Glutamatergic neuron (in vitro differentiated cells): ENCODE data around the gene ASPN. TPM values are rescaled to one million over a fixed set of nuclear protein-coding genes. Genes with fewer than 3 reads are reported as not detected.

Experiments
- DNase-seq: peaks from one replicate; pipeline ENCODE4 v3.0.0; 2022
- H3K27ac Mint-ChIP-seq: one replicate; pipeline ENCODE4 v1.8.0; 2020; ENCODE audit warnings: mild to moderate bottlenecking, mixed read lengths, inconsistent platforms; ENCODE audit not compliant: unreplicated experiment
- H3K27me3 Mint-ChIP-seq: one replicate; pipeline ENCODE4 v1.8.0; 2020; ENCODE audit warnings: mild to moderate bottlenecking, moderate library complexity, mixed read lengths, inconsistent platforms; ENCODE audit not compliant: unreplicated experiment
- H3K36me3 Mint-ChIP-seq: one replicate; pipeline ENCODE4 v1.8.0; 2020; ENCODE audit warnings: mild to moderate bottlenecking, mixed read lengths, inconsistent platforms; ENCODE audit not compliant: unreplicated experiment
- H3K4me1 Mint-ChIP-seq: one replicate; pipeline ENCODE4 v1.8.0; 2020; ENCODE audit warnings: mild to moderate bottlenecking, low read depth, mixed read lengths, inconsistent platforms; ENCODE audit not compliant: unreplicated experiment
- H3K4me3 Mint-ChIP-seq: one replicate; pipeline ENCODE4 v1.8.0; 2020; ENCODE audit warnings: mild to moderate bottlenecking, mixed read lengths, inconsistent platforms; ENCODE audit not compliant: unreplicated experiment
- H3K9me3 Mint-ChIP-seq: one replicate; pipeline ENCODE4 v1.8.0; 2020; ENCODE audit warnings: mild to moderate bottlenecking, moderate library complexity, mixed read lengths, inconsistent platforms; ENCODE audit not compliant: unreplicated experiment
- CTCF ChIP-seq: fragments of 200-600 bp; sonication (generic); IDR thresholded peaks from one replicate; pipeline ENCODE4 v1.5.0; 2021; ENCODE audit not compliant: partially characterized antibody, unreplicated experiment
- total RNA-seq: library from RNA; stranded (reverse); fragmentation: NEBNext Ultra II Directional; extraction: Animal tissue kit (Norgen Biotek cat#: 25700); gene quantifications from one replicate; pipeline ENCODE4 v1.2.1, GENCODE V29; 2021; ENCODE audit not compliant: unreplicated experiment

ASPN gene
- total RNA-seq, 1 donor from 2014 or later = not detected

DNA sequence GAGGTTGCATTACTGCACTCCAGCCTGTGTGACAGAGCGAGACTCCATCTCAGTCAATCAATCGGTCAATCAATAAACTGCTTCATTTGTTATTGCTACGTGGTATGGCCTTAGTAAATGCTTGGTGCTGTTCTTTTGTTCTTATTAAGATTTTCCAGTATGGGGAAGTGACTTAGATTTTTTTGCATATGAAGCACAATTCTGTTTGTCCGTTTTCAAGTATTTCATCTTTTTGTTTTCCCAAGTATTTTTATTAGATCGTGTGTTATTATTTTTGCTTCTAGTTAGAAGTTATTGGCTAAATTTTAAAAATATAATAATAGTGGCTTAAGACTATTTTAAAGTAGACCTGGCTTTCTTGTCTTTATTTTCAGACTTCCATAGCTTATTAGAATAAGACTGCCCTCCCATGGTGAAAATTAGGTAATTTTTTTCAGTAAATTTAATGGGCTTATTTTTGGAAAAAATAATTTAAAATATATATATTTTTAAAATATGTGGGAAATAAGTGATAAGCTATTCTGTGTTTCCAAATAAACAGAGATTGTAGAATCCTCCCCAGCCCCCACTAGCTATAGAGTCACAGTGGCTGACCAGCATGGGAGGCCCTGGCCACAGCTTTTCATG is 43.3 kb downstream of the ASPN start:
- H3K36me3 Mint-ChIP-seq = no peaks in the 10 kb centered on the region
- TF ChIP-seq CTCF = no peak
- no peaks in the 10 kb centered on the region for H3K4me1 Mint-ChIP-seq
- H3K27ac Mint-ChIP-seq = no peak overlapping the region
- no peaks in the 10 kb centered on the region for H3K27me3 Mint-ChIP-seq
- DNase-seq = no peak
- H3K9me3 Mint-ChIP-seq = no peaks in the 10 kb centered on the region
- no peak overlapping the region for H3K4me3 Mint-ChIP-seq

GRCh38 chr9:92435263-92435662 is 47.0 kb downstream of the ASPN start:
- Mint-ChIP-seq H3K27ac (no peak overlapping the region), H3K36me3 (no peaks in the 10 kb centered on the region), H3K9me3 (no peaks in the 10 kb centered on the region), H3K4me1 (peaks cover 2% of the 10 kb centered on the region), H3K27me3 (no peaks in the 10 kb centered on the region), H3K4me3 (no peak overlapping the region)
- TF ChIP-seq CTCF = no peak
- DNase-seq = no peak

DNA sequence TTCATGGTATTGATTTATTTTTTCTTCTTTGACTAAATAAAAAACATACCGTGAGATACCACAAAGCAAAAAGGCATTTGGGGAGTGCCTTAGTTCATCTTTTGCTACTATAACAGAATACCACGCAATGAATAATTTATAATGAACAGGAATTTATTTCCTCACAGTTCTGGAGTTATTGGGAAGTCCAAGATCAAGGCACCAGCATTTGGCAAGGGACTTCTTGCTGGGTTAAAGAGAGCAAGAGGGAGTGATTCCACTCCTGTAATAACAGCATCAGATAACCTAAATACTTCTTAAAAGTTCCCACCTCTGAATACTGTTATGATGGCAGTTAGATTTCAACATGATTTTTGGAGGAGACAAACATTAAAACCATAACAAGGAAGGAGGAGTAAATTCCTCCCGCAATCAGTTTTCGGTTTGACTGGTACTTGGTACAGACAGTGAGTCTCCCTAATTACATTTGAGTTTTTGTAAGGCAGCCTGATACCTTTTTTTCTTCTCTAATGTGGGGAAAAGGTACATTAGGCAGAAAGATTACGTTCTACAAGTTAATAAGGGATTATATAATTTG is 49.2 kb downstream of the ASPN start:
- Mint-ChIP-seq H3K9me3 (no peaks in the 10 kb centered on the region), H3K4me3 (no peak overlapping the region), H3K4me1 (peaks cover 2% of the 10 kb centered on the region), H3K36me3 (no peaks in the 10 kb centered on the region), H3K27me3 (no peaks in the 10 kb centered on the region), H3K27ac (no peak overlapping the region)
- DNase-seq = no peak
- no peak for TF ChIP-seq CTCF

GRCh38 chr9:92432350-92432749 is 50.0 kb downstream of the ASPN start:
- peaks cover 2% of the 10 kb centered on the region for H3K4me1 Mint-ChIP-seq
- peak overlapping the region; percentile 38 for H3K27ac Mint-ChIP-seq
- TF ChIP-seq CTCF = no peak
- H3K27me3 Mint-ChIP-seq = no peaks in the 10 kb centered on the region
- DNase-seq = no peak
- no peak overlapping the region for H3K4me3 Mint-ChIP-seq
- no peaks in the 10 kb centered on the region for H3K9me3 Mint-ChIP-seq
- no peaks in the 10 kb centered on the region for H3K36me3 Mint-ChIP-seq

GRCh38 chr9:92429836-92430235 is 52.5 kb downstream of the ASPN start:
- Mint-ChIP-seq H3K9me3 (no peaks in the 10 kb centered on the region), H3K27me3 (no peaks in the 10 kb centered on the region), H3K36me3 (no peaks in the 10 kb centered on the region), H3K27ac (no peak overlapping the region), H3K4me1 (peaks cover 13% of the 10 kb centered on the region), H3K4me3 (no peak overlapping the region)
- no peak for TF ChIP-seq CTCF
- no peak for DNase-seq
